Stimulated activated naive CD4-positive, alpha-beta T cell treated with Interleukin-2 at 50 U/mL for 16 hours (primary cell): ENCODE measurements around the gene DICER1.

Source experiments
- DNase-seq: peaks from one replicate; lab custom pipeline; 2025; lab: John Stamatoyannopoulos, UW

Gene DICER1

DNA sequence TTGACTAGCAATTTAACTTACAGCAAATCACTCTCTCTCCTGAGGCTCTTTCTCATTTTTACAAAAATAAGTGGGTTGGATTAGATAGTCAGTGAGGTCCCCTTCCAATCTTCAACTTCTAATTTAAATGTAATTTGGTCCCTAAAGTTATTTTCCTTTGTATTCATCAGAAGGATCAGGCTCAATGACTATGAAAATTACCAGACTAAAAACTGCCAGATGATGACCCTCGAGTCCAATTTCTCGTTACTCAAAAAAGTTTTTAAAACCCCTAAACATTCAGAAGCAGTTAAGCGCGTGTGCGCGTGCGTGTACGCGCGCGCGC is 34.7 kb downstream of the DICER1 start:
- DNase-seq = no peak

DNA sequence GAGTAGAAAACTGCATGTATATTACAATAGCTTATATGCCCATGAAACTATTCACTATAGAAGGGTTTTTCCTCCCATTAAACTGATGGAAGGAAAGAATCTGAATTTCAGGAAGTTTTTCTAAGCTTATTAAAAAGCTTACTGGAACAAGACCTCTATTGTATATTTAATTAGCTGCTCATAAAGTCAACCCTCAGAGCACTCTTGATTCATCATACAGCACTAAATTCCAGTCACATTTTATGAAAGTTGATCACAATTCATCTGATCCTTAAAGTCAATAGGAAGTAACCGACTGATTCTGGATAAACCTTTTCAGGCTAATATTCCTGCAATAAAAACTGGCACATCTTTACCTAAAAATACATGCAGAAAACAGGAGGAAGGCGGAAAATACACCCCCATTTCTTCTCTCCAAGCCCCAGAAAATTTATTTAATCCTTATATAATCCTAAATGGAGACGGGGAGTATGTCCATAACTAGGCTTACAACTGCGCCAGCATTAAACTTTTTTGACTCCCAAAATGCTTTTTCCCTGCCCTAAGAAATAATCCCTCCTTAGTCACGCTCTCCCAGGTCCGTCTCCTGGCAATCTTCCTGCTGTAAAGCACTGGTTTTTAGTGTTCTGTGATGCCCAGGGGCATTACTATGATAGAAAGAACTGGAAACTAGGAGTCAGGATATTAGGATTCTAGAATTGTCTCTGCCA is 35.3 kb downstream of the DICER1 start:
- no peak for DNase-seq

DNA sequence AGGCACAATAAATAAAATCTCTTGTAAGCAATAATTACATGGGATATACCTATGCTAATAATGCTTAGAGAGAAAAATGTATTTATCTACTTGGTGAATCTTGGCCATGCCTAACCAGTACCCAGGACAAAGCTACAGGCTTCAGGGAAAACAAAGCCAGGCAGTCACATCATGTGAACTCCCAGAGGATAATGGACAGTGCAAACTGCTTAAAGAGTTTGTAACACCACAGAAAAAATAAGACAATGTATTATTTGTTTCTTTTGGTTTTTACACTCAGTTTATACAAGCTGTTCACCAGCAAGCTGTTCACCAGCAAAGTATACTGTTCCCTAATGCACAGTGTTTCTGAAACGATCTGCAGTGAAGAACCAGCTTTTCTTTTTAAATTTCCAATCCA is 38.0 kb downstream of the DICER1 start:
- no peak for DNase-seq

DNA sequence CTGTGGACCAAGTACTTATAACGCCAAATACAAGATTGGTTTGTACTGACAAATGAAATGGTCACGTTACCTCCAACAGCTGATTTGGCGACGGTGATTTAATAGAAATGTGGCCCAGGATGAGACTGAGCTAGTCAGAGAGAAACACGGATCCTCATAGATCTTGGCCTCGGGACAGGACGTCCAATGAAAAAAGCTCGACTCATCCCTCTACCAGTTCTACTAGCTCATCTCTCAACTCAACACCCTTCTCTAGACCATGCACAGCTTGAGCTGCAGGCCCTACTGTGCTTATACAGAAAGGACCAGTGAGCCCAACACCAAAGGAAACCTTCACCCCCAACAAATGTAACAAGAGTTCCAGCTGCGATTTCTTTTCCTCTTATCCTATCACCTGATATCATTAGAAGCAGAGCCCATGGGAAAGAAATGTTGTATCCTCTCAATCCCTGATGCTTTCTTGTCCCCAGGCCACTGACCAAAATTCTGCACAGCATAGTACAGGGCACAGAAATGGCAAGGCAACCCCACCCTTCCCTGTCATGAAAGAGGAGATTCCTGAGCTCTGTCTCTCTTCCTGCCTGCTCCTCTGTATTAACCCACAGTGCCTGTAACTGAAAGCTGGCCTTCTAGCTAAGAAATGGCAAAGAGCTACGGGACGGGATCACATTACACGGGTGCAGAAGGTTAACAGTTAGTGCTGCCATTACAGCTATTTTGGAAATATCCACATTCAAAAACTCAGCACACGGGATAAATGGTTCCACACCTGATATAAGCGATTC is 39.2 kb downstream of the DICER1 start:
- DNase-seq = no peak

DNA sequence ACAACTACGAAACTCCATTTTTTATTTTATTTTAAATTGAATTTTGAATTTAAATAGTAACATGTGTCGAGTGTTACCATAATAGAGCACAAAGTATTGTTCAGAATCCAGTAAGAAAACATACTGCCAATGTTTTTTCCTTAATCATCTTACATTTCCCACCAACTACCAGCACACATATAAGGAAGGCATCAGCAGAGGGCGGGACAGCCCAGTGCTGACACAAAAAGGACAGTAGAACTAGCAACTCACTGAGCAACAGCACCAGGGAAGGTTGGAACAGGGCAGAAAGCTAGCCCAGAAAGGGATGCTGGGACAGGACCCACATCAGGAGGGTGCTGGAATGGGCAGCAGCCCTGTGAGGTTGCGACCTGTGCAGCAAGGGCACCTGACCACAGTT is 43.9 kb downstream of the DICER1 start:
- no peak for DNase-seq

DNA sequence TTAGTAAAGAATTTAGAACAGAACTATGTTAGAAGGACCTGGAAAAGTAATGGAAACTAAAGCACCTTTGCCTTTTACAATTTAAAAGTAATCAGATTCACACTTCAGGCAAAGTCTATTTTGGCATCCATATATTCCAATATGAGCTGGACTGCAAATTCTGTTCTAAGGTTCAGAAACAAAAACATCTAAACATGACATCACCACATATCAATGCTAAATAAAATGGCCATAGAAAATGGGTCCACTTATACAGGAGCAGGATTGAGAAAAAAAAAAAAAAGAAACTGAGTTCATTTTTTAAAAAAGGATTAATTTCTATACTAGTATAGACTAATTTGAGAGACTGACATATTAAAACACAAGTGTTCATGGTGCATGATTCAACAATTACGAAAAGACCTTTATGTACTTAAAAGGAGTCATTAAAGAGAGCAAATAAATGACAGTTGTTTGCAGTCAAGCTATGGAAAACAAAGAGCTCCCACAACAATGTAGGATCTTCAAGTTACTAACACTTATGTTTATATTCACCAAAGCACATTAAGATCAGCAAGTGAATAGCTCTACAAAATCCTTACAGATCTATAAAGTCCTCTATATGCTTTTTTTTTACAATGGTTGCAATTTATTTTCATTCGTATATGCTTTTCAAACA is 45.7 kb downstream of the DICER1 start:
- DNase-seq = no peak

DNA sequence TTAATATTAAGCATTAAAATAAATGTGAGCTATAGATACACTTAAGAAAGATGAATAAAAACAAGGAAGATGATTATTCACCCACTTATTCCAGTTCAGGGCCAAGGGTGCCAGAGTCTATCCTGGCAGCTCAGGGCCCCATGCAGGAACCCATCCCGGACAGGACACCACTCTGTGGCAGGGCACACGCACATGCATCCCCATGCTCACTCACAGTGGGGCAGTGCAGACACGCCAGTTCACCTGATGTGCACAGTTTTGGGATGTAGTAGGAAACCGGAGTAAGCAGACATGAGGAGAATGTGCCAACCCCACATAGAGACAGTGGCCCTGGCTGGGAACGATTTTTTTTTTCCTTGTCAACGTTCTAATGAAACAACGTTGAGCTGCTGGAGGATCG is 47.2 kb downstream of the DICER1 start:
- no peak for DNase-seq

DNA sequence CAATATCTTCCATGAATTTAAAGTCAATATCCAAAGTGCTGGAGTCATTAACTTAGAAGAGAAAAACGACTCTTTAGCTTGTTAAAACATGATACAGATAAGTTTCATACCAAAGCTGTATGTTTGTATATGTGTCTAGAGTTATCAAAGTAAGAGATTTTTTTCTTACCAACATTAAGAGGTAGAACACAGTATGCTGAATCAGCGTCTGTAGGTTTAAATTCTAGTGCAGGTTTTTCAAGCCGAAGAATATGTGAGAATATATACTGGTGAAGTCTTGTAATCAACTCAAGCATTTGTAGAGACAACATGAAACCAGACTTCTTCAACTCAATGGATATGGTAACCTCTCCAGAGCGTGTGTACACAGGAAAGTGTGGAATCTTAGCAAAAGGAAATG is 49.6 kb downstream of the DICER1 start:
- no peak for DNase-seq

DNA sequence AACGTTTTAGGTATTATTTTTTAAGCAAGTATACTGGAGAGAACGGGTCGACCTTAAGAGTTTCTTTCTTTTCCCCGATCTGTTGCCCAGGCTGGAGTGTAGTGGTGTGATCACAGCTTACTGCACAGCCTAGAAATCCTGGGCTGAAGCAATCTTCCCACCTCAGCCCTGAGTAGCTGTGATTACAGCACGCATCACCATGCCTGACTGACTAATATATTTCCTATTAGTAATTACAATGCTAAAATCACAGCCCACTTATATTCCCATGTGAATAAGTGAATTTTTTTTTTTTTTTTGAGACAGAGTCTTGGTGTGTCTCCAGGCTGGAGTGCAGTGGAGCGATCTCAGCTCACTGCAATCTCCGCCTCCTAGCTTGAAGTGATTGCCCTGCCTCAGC is 50.4 kb downstream of the DICER1 start:
- DNase-seq = no peak

DNA sequence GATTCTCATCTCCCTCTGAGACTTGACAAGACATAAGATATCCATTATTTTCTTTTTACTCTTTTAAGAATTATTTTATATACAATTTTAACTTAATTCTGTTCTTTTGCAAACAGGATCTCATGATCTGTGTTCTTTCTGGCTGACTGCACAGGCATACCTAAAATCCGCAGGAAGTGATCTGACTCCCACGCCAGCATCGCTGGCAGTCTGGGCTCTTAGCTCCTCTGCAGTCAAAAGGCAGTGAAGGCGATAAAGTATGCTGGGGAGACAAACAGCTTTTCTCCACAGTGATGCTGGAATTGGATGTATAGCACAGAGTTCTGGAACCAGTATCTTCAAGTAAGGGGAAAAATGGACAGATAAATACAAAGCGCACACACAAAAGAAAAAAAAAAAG is 52.4 kb downstream of the DICER1 start:
- DNase-seq = no peak

DNA sequence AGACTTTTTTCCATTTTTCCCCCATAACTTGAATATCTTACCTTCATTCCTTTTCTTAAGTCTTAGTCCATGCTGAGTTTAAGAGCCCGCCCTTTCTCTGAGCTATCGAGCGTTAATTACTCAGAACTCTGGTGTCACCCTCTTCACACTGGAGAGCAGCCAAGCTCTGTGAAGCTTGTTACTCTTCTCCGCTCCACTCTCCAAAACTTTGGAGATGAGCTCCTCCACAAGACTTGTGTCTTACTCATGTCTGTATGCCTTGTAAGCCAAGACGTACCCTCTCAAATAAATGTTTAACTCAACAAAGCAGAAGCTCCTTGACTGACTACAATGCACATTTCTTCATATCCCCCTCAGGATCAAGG is 54.7 kb downstream of the DICER1 start:
- DNase-seq = no peak

DNA sequence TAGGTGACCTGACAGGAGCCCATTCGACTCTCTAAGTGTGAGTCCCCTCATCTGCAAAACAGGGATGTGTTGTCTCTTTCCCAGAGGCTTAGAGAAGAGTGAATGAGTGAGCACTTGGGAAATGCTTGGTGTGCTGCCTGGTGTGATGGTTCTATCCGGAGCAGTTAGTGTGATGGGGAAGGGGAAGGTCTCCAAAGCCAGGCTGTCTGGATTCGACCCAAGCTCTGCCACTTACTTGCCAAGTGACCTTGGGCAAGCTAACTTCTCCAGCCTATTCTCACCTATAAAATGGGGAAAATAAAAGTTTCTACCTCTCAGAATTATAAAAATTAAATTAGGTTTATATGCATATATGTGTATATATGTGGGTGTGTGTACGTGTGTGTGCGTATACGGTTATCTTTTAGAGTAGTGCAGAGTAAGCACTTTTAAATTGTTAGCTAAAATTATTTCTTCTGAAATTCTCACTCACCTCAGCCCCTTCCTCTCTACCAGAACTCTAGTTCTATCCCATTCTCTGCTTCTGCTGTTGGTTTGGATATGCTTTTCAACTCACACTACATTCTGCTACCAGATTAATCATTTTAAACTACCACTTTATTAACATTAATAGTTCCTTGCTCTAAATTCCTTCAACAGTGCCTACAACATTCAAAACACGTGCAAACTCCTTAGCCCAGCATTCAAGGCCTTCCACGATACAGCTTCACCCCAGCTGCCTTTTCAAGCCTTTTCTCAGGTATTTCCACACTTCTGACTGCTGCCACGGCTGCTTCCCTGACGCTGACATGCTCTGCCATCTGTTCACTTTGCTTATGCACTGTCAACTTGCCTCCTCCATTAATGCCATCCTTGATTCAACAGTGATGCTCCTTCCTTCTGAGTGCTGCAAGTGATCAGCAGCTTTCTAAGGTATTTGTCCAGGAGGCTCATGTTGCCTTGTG is 55.3 kb downstream of the DICER1 start:
- DNase-seq = no peak

DNA sequence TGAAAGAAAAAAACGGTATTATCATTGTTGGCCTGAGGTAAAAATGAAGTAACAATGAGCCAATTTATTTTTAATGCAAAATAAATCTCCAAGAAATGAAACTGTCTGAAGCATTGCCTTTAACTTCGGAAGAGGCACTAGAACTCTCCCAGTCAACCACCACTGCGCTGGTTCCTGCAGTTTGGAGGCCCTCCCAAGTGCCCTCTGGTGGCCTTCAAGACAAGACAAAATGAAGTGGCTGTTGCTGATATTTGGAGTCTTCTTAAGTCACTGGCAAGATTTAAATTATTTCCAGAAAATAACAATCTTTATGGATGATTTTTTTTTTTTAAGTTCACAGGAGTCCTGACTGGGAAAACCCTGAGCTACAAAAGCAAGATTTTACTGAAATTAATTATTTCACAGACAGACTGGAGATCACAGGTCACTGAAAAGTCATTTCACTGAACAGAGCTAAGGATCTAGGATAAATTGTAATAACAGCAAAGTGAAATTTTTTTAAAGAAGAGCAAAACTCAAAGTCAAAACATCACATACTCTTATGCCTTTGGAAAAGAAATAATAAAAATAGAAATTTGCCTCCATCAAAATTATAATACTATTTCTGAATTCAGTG is 58.2 kb downstream of the DICER1 start:
- DNase-seq = no peak

DNA sequence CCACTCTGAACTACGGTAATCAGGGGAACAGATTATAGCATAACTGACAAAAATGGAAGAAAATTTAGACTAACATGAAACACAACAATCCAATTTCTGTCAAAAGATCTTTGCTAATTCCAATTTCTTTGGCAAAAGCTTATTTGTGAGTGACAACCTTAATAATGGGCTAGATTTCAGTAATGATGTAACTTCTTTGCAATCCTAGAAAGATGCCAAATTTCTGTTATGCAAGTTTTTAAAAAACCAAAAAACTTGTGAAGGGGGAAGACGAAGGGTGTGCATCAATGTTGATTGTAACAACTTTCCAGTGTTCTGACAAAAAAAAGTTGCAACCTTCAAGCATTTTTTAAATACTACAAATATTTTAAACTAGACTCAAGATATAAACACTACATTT is 59.9 kb downstream of the DICER1 start:
- no peak for DNase-seq

DNA sequence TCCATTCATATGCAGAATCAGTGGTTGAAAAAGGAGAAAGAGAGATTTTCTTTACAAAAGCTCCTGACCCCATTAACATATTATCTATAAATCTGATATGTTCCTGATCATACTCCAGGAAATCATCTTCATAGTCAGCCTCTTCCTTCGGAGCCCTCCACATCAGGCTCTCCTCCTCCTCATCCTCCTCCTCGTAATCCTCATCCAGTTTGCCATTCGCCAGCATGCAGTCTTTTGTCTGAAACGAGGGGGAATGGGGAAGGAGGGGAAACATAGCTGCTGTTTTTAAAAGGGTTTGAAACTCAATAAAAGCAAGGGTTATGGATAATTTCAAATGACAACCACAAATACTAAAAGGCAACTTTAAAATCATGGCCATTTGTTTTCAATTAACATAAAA is 60.9 kb downstream of the DICER1 start:
- DNase-seq = no peak

DNA sequence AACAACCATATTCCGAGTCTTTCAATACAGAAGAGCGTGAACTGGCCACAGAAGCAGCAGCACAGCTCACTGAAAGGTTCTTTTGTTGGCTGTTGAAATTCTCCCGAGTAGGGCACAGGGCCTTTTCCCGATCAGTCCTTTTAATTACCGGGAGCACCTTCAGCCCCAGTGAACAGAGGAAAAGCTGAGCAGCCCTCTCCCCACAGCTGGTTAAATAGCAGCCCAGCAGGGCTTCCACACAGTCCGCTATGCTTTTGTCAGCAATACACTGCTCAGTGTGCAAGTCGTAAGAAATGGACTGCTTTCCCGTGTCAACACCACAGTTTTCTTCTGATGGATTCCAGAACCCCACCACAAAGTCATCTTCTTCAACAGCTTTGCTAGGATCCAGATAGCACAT is 61.3 kb downstream of the DICER1 start:
- no peak for DNase-seq

DNA sequence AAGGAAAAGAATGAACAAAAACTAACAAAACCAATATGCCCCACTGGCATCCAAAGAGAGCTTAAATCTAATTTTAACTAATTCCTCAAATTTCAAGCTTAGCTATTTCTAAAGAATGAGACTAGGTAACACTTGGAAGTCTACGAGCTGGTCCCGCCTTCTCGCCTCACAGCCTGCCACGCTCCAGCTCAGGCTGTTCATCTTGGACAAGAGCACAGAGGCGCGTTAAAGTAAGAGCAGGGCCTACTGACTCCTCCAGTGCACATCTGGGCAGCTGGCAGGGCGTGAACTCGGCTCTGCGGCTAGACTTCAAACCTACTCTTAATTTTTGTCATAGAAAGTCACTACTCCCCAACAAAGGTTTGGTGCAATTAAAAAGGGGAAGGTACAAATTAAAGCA is 64.6 kb downstream of the DICER1 start:
- no peak for DNase-seq

DNA sequence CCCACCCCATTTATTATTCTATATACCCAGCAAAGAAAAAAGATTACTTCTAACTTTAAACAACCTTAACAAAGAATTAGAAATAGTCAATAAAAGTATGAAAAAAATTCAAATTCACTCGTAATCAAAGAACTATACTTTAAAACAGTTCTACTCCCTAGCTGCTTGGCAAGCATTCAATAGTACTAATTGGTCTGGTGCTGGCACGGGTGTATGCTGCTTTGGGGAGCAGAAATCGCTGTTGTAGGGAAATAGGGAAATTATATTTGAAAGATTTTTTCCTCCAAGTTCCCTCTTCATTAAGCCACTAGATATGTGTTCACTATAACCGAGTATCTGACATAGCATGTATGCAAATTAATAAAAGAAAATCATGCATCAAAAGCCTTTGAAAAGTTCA is 65.7 kb downstream of the DICER1 start:
- no peak for DNase-seq

DNA sequence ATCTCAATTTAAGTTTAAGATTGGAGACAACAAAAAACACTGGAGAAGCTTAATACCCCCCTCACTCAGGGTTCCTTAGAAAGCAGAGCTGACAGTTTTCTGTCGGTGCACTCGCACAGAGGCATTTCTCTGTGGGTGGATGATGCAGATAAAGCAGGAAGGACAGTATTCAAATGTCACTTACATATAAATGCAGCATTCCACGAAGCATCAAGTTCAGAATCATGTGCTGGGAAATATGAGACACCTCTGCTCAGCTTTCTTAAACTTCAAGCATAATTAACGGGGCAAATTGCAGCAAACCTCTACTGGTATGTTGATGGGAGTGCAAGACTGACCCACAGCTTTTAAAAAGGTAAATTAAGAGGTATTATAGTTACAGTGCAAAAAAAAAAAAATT is 68.7 kb downstream of the DICER1 start:
- DNase-seq = no peak

DNA sequence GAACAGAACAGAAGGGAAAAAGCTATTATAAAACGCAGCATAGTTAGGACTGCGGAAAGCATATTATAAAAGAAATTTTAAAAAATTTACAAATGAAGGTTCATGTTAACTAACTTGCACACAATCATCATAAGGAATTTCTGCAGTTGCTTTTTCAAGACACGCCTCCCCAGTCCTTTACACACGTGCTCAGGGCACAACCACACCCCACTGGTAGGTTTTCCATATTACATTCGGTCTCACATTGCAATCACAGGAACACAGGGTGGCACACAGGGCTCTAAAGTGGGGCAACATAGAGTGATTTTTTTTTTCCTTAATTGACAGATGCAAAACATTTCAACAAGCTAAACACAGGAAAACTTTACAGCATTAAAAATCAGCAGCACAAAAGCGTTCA is 69.7 kb downstream of the DICER1 start:
- no peak for DNase-seq

DNA sequence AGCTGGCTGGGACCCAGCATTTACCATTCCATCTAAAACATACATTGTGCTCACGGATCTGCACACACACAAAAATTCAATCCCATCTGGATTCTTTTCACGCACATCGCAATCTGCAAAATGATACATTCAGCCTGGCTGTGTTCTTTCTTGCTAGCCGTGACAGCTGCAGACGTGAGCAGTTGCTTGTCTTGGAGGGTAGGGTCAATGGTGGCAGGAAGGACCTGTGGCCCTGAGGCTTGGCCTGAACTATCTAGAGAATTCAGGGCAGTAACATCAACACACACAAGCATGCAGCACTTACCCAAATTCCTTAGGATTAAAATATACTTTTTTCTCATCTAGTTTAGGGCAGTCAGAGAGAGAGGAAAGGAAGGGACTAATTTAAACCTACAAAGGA is 72.0 kb downstream of the DICER1 start:
- DNase-seq = no peak

DNA sequence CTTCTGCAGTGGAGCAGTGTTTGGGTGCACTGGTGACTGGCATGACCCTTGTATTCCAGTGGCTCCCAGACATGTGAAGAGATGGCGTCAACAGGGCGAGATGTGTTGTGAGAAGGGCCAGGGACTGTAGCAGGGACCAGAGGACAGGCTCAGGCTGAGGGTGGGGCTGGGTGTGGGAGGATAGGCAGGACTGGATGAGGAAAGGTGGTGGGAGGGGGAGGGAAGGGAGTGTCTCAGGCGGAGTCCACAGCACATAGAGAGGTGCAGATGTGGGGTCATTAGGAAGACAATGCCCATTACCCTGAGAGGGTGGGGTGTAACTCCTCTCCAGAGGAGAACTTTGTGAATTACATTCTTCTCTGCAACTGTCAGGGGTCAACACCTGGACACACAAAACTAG is 78.5 kb downstream of the DICER1 start:
- DNase-seq = no peak
